Measurements from ENCODE around the gene RAD54L.

RAD54L gene

GRCh38 chr1:46256523-46256922, 9.0 kb downstream of the RAD54L start:
- H3K4me3 ChIP-seq (ENCODE audit: low read depth, low read length), result no peak overlapping the region
- TF ChIP-seq CTCF (IDR thresholded peaks at IDR 0.05; ENCODE audit: insufficient read depth, low read depth, low read length, missing control alignments), result no peak
- DNase-seq (ENCODE audit: low read depth), result no peak

- no peak for TF ChIP-seq CTCF (IDR thresholded peaks at IDR 0.05; ENCODE audit: insufficient read depth, low read depth, low read length, missing control alignments)
- no peak overlapping the region for H3K4me3 ChIP-seq (ENCODE audit: low read depth, low read length)
- DNase-seq (ENCODE audit: low read depth), result no peak
Observed at GRCh38 chr1:46262508-46262907, 14.9 kb downstream of the RAD54L start.

GRCh38 chr1:46263146-46263545, 15.6 kb downstream of the RAD54L start:
- no peak overlapping the region for H3K4me3 ChIP-seq (ENCODE audit: low read depth, low read length)
- TF ChIP-seq CTCF (IDR thresholded peaks at IDR 0.05; ENCODE audit: insufficient read depth, low read depth, low read length, missing control alignments), result no peak
- no peak for DNase-seq (ENCODE audit: low read depth)

GRCh38 chr1:46268578-46268977, 21.0 kb downstream of the RAD54L start:
- TF ChIP-seq CTCF (IDR thresholded peaks at IDR 0.05; ENCODE audit: insufficient read depth, low read depth, low read length, missing control alignments), result no peak
- H3K4me3 ChIP-seq (ENCODE audit: low read depth, low read length), result no peak overlapping the region

GRCh38 chr1:46274225-46275029, 26.9 kb downstream of the RAD54L start:
- DNase-seq (ENCODE audit: low read depth), result no peak
- TF ChIP-seq CTCF (IDR thresholded peaks at IDR 0.05; ENCODE audit: insufficient read depth, low read depth, low read length, missing control alignments), result no peak
- H3K4me3 ChIP-seq (ENCODE audit: low read depth, low read length), result no peak overlapping the region

More at GRCh38 chr1:46268578-46268977, 21.0 kb downstream of the RAD54L start:
- DNase-seq (ENCODE audit: low read depth), result no peak

GRCh38 chr1:46275030-46275337, 27.4 kb downstream of the RAD54L start:
- no peak for TF ChIP-seq CTCF (IDR thresholded peaks at IDR 0.05; ENCODE audit: insufficient read depth, low read depth, low read length, missing control alignments)
- no peak for DNase-seq (ENCODE audit: low read depth)
- H3K4me3 ChIP-seq (ENCODE audit: low read depth, low read length), result no peak overlapping the region
